GM18505 (cell line): Measurements from ENCODE around the gene PSMG3.

Source experiments
- ATAC-seq: cut with Tn5 transposase; IDR thresholded peaks from one replicate; pipeline ENCODE4 v1.9.1; 2021; ENCODE audit not compliant: unreplicated experiment
- POLR2A ChIP-seq: IDR thresholded peaks from 4 replicates; pipeline ENCODE4 v1.6.1; 2011; ENCODE audit warnings: borderline replicate concordance; ENCODE audit not compliant: insufficient read depth, insufficient read length; ENCODE audit errors: extremely low read depth

The PSMG3 gene

DNA sequence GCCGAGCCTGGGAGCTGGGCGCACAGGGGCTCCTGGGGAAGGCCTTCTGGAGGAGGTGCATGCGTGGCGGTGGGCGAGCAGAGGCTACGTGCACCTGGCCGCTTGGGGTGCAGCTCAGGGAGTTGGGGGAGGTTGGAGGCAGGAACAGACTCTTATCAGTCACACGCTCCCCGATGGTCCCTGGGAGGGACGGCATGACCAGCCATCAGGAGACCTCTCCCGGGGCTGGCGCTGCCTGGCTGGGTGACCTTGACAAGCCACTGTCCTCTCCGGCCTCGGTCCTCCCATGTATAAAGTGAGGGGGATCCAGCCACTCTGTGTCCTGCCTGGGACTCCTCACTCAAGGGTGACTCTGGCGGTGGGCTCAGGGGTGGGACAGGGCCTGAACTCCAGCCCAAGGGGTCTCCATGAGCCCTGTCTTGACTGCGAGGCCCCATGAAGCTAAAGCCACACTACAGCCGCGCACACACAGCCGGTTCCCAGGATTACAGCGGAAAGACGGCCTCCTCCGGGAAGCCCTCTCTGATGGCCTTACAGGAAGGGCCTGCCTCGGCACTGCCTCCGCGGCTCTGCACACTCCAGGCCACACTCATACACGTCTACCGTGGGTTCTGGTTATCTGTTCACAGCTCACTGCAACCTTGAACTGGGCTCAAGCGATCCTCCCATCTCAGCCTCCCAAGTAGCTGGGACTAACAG, 16.2 kb downstream of the PSMG3 start:
- ATAC-seq = no peak
- no peak for TF ChIP-seq POLR2A

DNA sequence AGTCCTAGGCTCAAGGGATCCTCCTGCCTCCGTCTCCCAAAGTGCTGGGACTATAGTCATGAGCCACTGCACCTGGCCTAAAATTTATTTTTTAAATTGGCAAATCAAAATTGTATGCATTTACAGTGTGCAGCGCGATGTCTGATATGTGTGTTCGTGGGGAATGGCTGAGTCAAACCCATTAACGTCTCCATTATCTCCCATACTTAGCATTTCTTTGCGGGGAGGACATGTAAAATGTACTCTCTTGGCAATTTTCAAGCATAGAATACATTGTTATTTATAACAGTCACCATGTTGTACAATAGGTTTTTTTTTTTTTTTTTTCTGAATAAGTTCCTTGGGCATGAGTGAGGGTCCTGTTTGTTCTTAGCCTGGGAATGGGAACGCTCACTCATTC, 17.6 kb downstream of the PSMG3 start:
- TF ChIP-seq POLR2A = no peak

DNA sequence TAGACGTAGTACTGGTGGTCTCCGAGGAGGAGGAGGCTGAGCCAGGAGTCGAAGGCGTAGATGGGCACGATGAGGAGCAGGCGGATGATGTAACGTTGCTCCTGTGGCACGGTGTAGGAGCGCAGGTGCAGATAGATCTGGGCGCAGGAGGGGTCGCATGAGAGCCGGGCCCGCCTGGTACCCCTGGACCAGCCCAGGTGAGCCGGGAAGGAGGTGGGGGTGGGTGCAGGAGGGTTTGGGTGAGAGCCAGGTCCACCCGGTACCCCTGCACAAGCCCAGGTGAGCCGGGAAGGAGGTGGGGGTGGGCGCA, 19.0 kb downstream of the PSMG3 start:
- ATAC-seq = no peak
- no peak for TF ChIP-seq POLR2A

More for the DNA sequence above, 17.6 kb downstream of the PSMG3 start:
- ATAC-seq = no peak

DNA sequence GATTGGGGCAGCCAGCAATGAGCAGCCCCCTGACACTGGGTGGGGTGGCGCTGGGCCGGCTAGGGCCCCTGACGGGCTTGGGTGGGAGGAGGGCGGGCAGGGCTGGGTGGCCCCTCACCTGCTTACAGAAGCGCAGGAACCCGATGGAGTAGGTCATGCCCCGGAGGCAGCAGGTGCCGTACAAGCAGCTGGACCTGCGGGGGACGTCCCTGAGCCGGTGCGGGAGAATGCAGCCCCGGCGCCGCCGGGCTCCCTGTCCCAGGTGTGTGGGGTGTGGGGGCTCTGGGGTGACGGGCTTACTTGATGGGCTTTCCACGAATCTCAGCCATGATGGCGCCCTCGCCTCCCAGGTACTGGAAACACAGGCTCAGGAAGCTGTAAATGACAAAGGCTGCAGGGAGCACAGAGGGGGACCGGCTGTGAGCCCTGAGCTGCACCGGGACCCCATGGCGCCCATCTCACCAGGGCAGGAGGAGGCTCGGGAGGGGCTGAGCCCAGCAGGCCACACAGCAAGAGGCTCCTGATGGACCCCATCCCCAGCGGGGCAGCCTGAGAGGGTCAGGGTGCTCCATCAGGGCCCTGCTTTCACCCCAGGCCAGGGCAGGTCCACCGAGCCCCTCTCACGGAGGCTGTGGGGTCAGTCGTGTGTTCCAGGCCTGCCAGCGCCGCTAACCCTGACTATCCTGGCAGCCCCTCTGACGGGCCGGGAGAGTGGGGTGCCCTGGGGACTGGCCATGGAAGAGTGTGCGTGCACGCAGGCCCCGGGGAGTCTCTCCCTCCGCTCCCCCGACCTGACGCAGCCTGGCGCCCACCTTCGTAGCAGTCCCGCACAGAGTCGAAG, 19.6 kb downstream of the PSMG3 start:
- no peak for TF ChIP-seq POLR2A
- no peak for ATAC-seq

DNA sequence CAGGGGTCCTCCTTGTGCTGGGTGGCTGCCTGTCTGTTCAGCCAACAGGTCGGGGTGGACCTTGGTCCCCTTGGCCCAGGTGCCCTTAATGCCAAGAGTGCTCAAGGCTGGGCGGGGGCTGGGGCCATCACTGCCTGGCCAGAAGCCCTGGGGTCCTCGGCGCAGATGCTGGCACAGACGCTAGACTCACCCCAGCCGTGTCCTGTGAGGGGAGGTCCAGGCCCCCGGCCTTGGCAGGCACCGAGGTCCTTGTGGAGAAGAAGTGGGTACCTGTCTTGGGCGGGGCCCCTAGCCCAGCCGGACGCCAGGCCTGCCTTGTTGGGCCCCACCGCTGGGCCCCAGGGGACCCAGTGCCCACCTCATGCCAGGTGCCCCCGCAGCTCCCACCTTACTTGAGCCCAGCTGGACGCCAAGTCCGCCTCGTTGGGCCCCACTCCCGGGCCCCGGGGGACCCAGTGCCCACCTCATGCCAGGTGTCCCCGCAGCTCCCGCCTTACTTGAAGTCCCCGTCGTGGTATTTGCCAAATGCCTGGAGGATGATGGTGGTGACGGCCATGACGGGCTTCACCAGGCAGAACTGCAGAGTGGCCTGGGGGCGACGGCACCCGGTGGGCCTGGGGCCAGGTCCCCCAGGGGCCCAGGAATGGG, 20.4 kb downstream of the PSMG3 start:
- TF ChIP-seq POLR2A = no peak
- ATAC-seq = no peak

DNA sequence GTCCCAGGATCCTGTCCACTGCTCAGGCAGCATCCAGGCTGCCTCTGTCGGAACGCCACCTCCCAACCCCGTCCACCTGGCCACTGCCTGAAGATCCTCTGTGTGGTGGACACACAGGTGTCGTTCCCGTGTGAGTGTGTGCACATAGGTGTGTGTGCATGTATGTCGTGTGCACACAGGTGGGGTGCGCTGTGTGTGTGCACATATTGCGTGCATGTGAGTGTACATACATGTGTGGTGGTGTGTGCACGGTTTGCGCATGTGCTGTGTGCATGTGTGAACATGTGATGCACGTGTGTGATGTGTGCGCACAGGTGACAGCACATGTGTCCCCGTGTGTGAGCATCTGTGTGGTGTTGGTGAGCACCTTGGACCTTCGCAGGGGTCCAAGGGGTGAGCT, 20.9 kb downstream of the PSMG3 start:
- TF ChIP-seq POLR2A = no peak
- ATAC-seq = no peak

DNA sequence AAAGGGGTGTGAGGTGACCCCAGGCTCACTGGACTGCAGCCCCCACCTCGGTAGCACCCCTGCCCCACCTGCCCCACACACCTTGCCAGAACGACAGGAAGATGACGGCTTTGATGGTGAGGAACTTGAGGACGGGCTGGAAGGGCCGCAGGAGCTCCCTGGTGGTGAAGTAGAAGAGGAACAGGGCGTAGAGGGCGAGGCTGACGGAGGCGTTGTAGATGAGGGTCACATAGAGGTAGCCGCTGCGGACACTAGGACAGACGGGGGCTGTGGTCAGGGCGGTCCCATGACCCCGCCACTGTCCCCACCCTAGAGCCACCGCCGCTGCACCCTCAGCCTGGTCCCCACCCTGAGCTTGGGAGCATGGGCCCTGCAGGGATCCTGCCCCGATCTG, 21.4 kb downstream of the PSMG3 start:
- no peak for TF ChIP-seq POLR2A
- no peak for ATAC-seq

DNA sequence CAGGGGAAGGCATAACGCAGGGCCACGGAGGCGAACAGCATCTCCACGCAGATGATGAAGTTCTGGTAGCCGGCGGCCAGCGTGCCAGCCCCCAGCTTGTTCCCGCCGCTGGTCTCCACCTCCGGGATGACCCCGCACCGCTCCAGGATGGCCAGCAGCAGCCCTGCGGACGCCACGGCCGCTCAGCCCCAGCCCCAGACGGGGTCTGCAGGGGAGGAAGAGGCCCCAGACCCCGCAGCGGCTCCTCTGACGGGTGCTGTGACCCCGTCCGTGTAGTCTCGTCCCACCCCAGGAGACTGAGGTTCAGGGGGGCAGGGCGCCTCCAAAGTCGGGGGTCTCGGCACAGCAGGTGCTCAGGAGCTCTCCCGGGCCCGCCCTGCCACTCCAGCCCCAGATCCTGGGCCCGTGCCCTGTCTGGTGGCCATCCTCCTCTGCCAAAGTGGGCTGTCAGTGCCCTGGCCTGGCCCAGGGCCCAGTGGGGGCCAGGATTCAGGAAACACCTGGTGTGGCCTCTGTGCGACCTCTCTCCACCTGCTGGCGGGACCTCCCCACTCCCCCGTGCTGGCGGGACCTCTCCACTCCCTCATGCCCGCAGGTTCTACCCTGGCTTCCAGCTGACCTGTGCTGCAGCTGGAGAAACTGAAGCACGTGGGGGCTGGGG, 21.9 kb downstream of the PSMG3 start:
- ATAC-seq = no peak
- no peak for TF ChIP-seq POLR2A

DNA sequence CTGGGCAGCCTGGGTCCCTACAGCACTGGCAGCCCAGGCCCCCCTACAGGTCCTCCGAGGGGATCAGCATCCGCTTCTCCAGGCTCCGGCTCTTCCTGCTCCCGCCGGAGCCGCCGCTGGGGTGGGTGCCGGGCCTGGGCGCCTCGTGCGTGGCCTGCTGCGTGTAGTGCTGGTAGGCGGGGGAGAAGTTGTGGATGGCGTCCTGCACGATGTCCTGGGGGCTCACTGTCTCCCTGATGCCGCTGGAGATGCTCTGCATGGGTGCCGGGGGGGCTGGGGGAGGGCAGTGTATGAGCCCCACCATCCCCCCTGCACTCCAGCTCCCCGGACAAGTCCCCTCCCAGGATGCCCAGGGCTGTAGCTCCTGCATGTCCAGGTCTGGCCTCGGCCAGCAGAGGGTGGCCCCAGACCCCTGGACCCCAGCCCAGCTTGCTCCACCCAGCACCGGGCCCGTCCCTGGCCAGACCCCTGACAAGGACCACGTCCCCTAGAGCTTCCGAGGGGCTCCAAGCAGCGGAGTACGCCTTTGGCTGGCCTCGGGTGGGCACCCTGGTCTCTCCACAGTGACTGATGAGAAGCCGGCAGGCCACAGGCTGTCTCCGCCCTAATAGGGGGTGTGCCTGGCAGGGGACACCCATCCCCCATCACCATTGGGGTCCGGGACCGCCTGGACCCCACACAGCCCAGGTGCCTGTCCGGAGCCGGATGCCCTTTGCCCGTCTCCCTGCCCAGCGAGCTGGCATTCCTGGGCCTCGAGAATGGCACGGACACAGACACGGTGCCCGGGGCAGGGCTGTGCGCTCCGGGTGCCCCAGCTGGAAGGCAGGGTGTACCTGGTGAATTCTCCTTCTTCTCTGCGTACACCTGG, 22.7 kb downstream of the PSMG3 start:
- no peak for ATAC-seq
- no peak for TF ChIP-seq POLR2A

DNA sequence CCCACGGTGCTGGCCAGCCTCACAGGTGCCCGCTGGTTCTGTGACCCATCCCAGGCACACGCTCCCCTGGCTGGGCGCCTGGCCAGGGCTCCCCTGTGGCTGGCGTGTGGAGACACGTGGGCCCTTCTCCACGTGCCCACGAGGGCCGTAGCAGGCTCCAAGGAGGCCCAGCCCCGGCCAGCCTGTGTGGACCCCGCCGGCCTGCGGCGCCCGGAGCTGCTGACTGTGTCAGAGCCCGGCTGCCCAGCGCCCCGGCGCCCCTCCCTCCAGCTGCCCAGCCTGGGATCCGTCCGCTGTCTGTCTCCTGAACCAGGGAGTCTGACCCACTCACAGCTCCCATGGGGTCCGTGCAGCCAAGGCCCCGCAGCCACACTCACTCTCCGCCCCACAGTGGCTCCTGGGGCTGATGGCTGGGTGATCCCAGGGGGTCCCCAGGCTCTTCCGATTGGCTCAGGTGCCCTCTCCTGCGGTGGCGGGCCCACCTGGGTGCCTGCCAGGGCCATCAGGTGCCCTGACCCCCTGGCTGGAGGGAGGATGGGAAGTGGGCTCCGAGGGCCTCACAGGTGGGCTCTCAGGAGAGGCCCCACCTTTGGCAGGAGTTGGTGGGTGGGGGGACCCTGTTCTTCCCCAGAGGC, 23.4 kb downstream of the PSMG3 start:
- no peak for ATAC-seq
- no peak for TF ChIP-seq POLR2A

DNA sequence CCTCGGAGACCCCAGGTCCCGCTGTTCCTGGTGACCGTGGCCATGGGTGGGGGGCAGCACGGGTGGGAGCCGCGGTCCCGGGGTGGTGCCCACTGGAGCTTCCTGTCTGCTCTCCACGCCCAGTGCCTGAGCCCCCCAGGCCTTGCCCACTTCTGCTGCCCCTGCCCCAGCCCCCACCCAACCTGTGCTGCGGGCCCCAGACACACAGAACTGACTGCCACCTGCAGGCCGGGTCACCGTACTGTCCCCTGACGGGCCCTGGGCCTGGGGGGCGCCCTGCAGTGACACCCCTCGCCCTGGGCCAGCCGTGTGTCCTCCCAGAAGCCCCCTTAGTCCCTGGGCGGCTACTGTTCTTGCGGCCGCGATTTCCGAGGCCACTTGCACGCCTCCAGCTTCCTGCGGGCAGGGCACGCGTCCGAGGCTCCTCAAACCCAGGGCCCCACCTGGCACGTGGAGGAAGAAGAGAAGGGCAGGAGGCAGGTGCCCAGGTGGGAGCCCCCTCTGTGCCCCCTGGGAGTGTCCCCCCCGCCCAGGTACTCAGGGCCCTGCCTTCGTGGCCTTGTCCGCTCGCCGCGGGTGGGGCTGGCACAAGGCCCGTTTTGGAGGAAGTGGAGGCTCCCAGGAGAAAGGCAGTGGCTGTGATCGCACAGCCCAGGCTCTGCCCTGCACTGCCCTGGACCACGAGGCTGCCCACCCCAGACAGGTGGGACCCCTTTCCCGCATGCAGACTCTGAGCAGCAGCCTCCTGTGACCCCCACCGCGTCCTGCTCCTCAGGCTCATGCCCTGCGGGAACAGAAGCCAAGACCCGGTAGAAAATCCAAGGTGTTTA, 24.2 kb downstream of the PSMG3 start:
- ATAC-seq = no peak
- no peak for TF ChIP-seq POLR2A
